ENCODE results near the gene PMIS2. TPM values are rescaled to one million over a fixed set of nuclear protein-coding genes. Genes with fewer than 3 reads are reported as not detected.

Gene PMIS2
- total RNA-seq, 1 donor from 2014 or later, result not detected

- no peak for DNase-seq (ENCODE audit: low spot score, unreplicated experiment)
- Mint-ChIP-seq H3K36me3 (ENCODE audit: insufficient read depth) (no peaks in the 10 kb centered on the region), H3K4me3 (ENCODE audit: low read depth) (no peak overlapping the region), H3K4me1 (ENCODE audit: low read depth) (no peaks in the 10 kb centered on the region), H3K27me3 (no peaks in the 10 kb centered on the region), H3K27ac (no peak overlapping the region), H3K9me3 (ENCODE audit: low read depth) (no peaks in the 10 kb centered on the region)
- TF ChIP-seq, protein P1, sequence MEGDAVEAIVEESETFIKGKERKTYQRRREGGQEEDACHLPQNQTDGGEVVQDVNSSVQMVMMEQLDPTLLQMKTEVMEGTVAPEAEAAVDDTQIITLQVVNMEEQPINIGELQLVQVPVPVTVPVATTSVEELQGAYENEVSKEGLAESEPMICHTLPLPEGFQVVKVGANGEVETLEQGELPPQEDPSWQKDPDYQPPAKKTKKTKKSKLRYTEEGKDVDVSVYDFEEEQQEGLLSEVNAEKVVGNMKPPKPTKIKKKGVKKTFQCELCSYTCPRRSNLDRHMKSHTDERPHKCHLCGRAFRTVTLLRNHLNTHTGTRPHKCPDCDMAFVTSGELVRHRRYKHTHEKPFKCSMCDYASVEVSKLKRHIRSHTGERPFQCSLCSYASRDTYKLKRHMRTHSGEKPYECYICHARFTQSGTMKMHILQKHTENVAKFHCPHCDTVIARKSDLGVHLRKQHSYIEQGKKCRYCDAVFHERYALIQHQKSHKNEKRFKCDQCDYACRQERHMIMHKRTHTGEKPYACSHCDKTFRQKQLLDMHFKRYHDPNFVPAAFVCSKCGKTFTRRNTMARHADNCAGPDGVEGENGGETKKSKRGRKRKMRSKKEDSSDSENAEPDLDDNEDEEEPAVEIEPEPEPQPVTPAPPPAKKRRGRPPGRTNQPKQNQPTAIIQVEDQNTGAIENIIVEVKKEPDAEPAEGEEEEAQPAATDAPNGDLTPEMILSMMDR (IDR thresholded peaks at IDR 0.05; ENCODE audit: unreplicated experiment), result no peak
These were observed 29.1 kb downstream of the PMIS2 start for GRCh38 chr19:35615036-35615435.

- Mint-ChIP-seq H3K36me3 (ENCODE audit: insufficient read depth) (peaks cover 1% of the 10 kb centered on the region), H3K9me3 (ENCODE audit: low read depth) (no peaks in the 10 kb centered on the region), H3K27ac (no peak overlapping the region), H3K4me1 (ENCODE audit: low read depth) (no peaks in the 10 kb centered on the region), H3K4me3 (ENCODE audit: low read depth) (no peak overlapping the region), H3K27me3 (no peaks in the 10 kb centered on the region)
- no peak for DNase-seq (ENCODE audit: low spot score, unreplicated experiment)
- TF ChIP-seq, protein P1 (IDR thresholded peaks at IDR 0.05; ENCODE audit: unreplicated experiment), result no peak
These were observed 32.9 kb downstream of the PMIS2 start for GRCh38 chr19:35618857-35619256.

GRCh38 chr19:35619290-35619923 is 33.4 kb downstream of the PMIS2 start:
- no peak for DNase-seq (ENCODE audit: low spot score, unreplicated experiment)
- TF ChIP-seq, protein P1 (IDR thresholded peaks at IDR 0.05; ENCODE audit: unreplicated experiment), result no peak
- Mint-ChIP-seq H3K36me3 (ENCODE audit: insufficient read depth) (peaks cover 1% of the 10 kb centered on the region), H3K9me3 (ENCODE audit: low read depth) (no peaks in the 10 kb centered on the region), H3K27ac (no peak overlapping the region), H3K27me3 (no peaks in the 10 kb centered on the region), H3K4me3 (ENCODE audit: low read depth) (no peak overlapping the region), H3K4me1 (ENCODE audit: low read depth) (no peaks in the 10 kb centered on the region)

DNA sequence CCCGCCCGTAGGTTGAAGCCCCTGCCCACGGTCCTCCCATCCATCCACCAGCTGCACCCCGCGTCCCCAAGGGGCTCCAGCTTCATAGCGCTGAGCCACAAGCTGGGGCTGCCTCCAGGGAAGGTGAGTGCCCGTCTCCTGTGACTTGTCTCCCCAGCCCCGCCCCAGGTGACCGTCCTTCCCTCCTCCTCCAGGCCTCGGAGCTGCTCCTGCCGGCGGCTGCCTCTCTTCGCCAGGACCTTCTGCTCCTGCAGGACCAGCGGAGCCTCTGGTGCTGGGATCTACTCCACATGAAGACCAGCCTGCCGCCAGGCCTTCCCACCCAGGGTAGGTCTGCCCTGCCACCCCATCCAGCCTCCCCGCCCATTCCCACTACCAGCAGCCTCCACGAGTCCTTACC is 34.0 kb downstream of the PMIS2 start:
- H3K4me3 Mint-ChIP-seq (ENCODE audit: low read depth), result no peak overlapping the region
- H3K36me3 Mint-ChIP-seq (ENCODE audit: insufficient read depth), result peaks cover 1% of the 10 kb centered on the region
- H3K27me3 Mint-ChIP-seq, result no peaks in the 10 kb centered on the region

DNA sequence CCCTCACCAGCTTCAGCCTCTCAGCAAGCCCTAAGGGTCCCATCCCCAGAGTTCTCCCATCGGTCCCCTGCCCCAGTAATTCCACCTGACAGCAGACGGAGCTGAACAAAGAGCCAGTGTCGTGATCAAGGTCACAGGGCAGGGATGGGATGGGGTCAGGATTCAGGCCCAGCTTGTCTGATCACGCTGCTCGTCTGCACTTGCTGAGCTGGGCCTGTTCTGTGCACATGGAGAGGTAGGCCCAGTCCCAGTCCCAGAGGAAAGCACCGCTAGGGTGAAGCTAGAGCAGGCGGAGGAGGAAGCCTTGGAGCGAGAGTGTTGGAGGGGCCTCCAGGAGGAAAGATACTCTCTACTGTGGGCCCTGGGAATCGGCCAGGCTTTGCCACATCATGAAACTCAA is 35.7 kb downstream of the PMIS2 start:
- peaks cover 1% of the 10 kb centered on the region for H3K36me3 Mint-ChIP-seq (ENCODE audit: insufficient read depth)
- TF ChIP-seq, protein P1 (IDR thresholded peaks at IDR 0.05; ENCODE audit: unreplicated experiment), result no peak
- H3K4me3 Mint-ChIP-seq (ENCODE audit: low read depth), result no peak overlapping the region
- no peaks in the 10 kb centered on the region for H3K27me3 Mint-ChIP-seq
- no peak for DNase-seq (ENCODE audit: low spot score, unreplicated experiment)
- H3K9me3 Mint-ChIP-seq (ENCODE audit: low read depth), result no peaks in the 10 kb centered on the region
- H3K4me1 Mint-ChIP-seq (ENCODE audit: low read depth), result no peaks in the 10 kb centered on the region
- H3K27ac Mint-ChIP-seq, result peak overlapping the region; percentile 59

More for the DNA sequence above, 34.0 kb downstream of the PMIS2 start:
- no peak overlapping the region for H3K27ac Mint-ChIP-seq
- H3K9me3 Mint-ChIP-seq (ENCODE audit: low read depth), result no peaks in the 10 kb centered on the region
- TF ChIP-seq, protein P1 (IDR thresholded peaks at IDR 0.05; ENCODE audit: unreplicated experiment), result no peak
- no peaks in the 10 kb centered on the region for H3K4me1 Mint-ChIP-seq (ENCODE audit: low read depth)
- DNase-seq (ENCODE audit: low spot score, unreplicated experiment), result no peak

Data from progenitor cell of endocrine pancreas (in vitro differentiated cells).